CD14-positive monocyte (primary cell): ENCODE results near the gene SMC4. TPM values are rescaled to one million over a fixed set of nuclear protein-coding genes. Genes with fewer than 3 reads are reported as not detected.

ENCODE experiments used
- DNase-seq, 3 donors: peaks; one replicate each; pipeline ENCODE4 v3.0.0-alpha.2; 2011 to 2022
- H2AFZ ChIP-seq: 2 replicates; pipeline ENCODE4 v1.6.0; 2012; ENCODE audit warnings: mild to moderate bottlenecking, low read depth, low read length, inconsistent platforms; ENCODE audit not compliant: insufficient read depth, poor library complexity, severe bottlenecking
- H3K27ac ChIP-seq, 2 donors: 1 replicate in 1 of 2; 2 replicates in 1 of 2; pipeline ENCODE4 v1.5.1; 2012 to 2013; ENCODE audit warnings: low read length in 2 of 2, control low read depth in 1 of 2, inconsistent platforms in 1 of 2, low read depth in 1 of 2, mild to moderate bottlenecking in 1 of 2
- H3K27me3 ChIP-seq, 2 donors: one replicate each; pipeline versions ENCODE4 v1.6.0 to v1.6.1; 2011 to 2013; ENCODE audit warnings: low read length in 2 of 2; ENCODE audit not compliant: control insufficient read depth in 2 of 2, insufficient read depth in 2 of 2
- H3K36me3 ChIP-seq, 2 donors: replicated peaks in 1 of 2; 1 replicate in 1 of 2; 2 replicates in 1 of 2; pipeline versions ENCODE4 v1.5.1 to v1.6.1; 2012 to 2013; ENCODE audit warnings: low read length in 2 of 2, control low read depth in 1 of 2, inconsistent platforms in 1 of 2, mild to moderate bottlenecking in 1 of 2; ENCODE audit not compliant: insufficient read depth in 2 of 2, control insufficient read depth in 1 of 2
- H3K4me1 ChIP-seq, 2 donors: 1 replicate in 1 of 2; 2 replicates in 1 of 2; pipeline versions ENCODE4 v1.5.1 to v1.6.1; 2012 to 2013; ENCODE audit warnings: low read length in 2 of 2, control low read depth in 1 of 2, inconsistent platforms in 1 of 2, mild to moderate bottlenecking in 1 of 2, moderate library complexity in 1 of 2; ENCODE audit not compliant: insufficient read depth in 2 of 2, control insufficient read depth in 1 of 2
- H3K4me2 ChIP-seq: replicated peaks from 2 replicates; pipeline ENCODE3; 2012; ENCODE audit warnings: low read length, moderate library complexity, mild to moderate bottlenecking; ENCODE audit not compliant: poor library complexity, severe bottlenecking; ENCODE audit errors: extremely low read depth
- H3K4me3 ChIP-seq, 3 experiments: fragments of 200-600 bp in 1 of 3; sonication (generic) in 1 of 3; replicated peaks in 1 of 3; 1 replicate in 2 of 3; 2 replicates in 1 of 3; pipeline ENCODE4 v1.5.1; 2011 to 2013; ENCODE audit warnings: low read length in 3 of 3, mild to moderate bottlenecking in 3 of 3, control low read depth in 2 of 3, low read depth in 2 of 3, inconsistent platforms in 1 of 3, moderate library complexity in 1 of 3
- H3K79me2 ChIP-seq: 2 replicates; pipeline ENCODE4 v1.6.0; 2012; ENCODE audit warnings: mild to moderate bottlenecking, control low read depth, inconsistent platforms, low read length, moderate library complexity; ENCODE audit not compliant: insufficient read depth
- H3K9ac ChIP-seq: 2 replicates; pipeline ENCODE4 v1.6.0; 2017; ENCODE audit warnings: low read length, mild to moderate bottlenecking; ENCODE audit not compliant: insufficient read depth, poor library complexity, severe bottlenecking
- H3K9me3 ChIP-seq, 2 donors: replicated peaks in 1 of 2; 1 replicate in 1 of 2; 2 replicates in 1 of 2; pipeline versions ENCODE4 v1.5.1 to v1.6.1; 2012 to 2013; ENCODE audit warnings: low read length in 2 of 2, control low read depth in 1 of 2; ENCODE audit not compliant: control insufficient read depth in 1 of 2, insufficient read depth in 1 of 2
- H4K20me1 ChIP-seq: 2 replicates; pipeline ENCODE4 v1.6.0; 2012; ENCODE audit warnings: mild to moderate bottlenecking, low read length, control low read depth, moderate library complexity; ENCODE audit not compliant: insufficient read depth
- H3K27ac Mint-ChIP-seq, 7 donors: one replicate each; pipeline ENCODE4 v1.8.0; 2020; ENCODE audit warnings: mild to moderate bottlenecking in 7 of 7, mixed read lengths in 7 of 7, moderate library complexity in 6 of 7, inconsistent platforms in 2 of 7
- H3K27me3 Mint-ChIP-seq, 3 donors: one replicate each; pipeline ENCODE4 v1.8.0; 2021 to 2022; ENCODE audit warnings: low read depth in 3 of 3, mild to moderate bottlenecking in 3 of 3, mixed read lengths in 3 of 3, moderate library complexity in 3 of 3, inconsistent platforms in 1 of 3
- H3K36me3 Mint-ChIP-seq, 2 donors: one replicate each; pipeline ENCODE4 v1.8.0; 2020; ENCODE audit warnings: mixed read lengths in 2 of 2, inconsistent platforms in 1 of 2, mild to moderate bottlenecking in 1 of 2
- H3K4me1 Mint-ChIP-seq: one replicate; pipeline ENCODE4 v1.8.0; 2020; ENCODE audit warnings: mild to moderate bottlenecking, mixed read lengths
- H3K4me3 Mint-ChIP-seq, 2 donors: one replicate each; pipeline ENCODE4 v1.8.0; 2020; ENCODE audit warnings: mild to moderate bottlenecking in 2 of 2, mixed read lengths in 2 of 2, moderate library complexity in 1 of 2
- H3K9me3 Mint-ChIP-seq, 7 donors: one replicate each; pipeline ENCODE4 v1.8.0; 2020 to 2022; ENCODE audit warnings: mixed read lengths in 7 of 7, mild to moderate bottlenecking in 6 of 7, moderate library complexity in 6 of 7, inconsistent platforms in 2 of 7
- WGBS: methylation state at CpG from one replicate; pipeline ENCODE4 v1.1.5; 2013; ENCODE audit warnings: missing lambda C conversion rate; ENCODE audit not compliant: insufficient coverage; 5-methylcytosine and 5-hydroxymethylcytosine counted together
- intact Hi-C, 2 donors: fragments of 100-400 bp; cut with micrococcal nuclease; formaldehyde crosslinking; loops; one replicate each; pipeline versions ENCODE4 v1.15.0 to v1.15.1; 2023
- polyA plus RNA-seq, 3 donors: library from polyadenylated mRNA; depleted of rRNA in 1 of 3; unstranded in 2 of 3; stranded (reverse) in 1 of 3; fragments of 300-500 nt in 2 of 3; fragments of >200 nt in 1 of 3; fragmentation: Illumina TruSeq in 2 of 3; gene quantifications; 1 replicate in 2 of 3; 2 replicates in 1 of 3; pipeline ENCODE4 v1.2.3, GENCODE V29; 2012 to 2021
- TF ChIP-seq, protein P1 (sequence below): fragments of 200-600 bp; IDR thresholded peaks from one replicate; pipeline ENCODE4 v1.8.0; 2022; ENCODE audit warnings: antibody characterized with exemption, mild to moderate bottlenecking

The SMC4 gene
- polyA plus RNA-seq, 3 donors = 6.8 to 17.2 (median 14.1) TPM

GRCh38 chr3:160417311-160417710, 17.9 kb downstream of the SMC4 start:
- H3K4me3 Mint-ChIP-seq = no peak overlapping the region
- Histone ChIP-seq H3K27ac (peak overlapping the region in 1 of 2 donors; percentile 37), H2AFZ (no peak overlapping the region), H3K36me3 (peaks cover 58 to 92% of the 10 kb centered on the region in 2 donors), H3K27me3 (no peaks in the 10 kb centered on the region), H3K4me1 (no peaks in the 10 kb centered on the region), H3K9ac (no peak overlapping the region), H3K9me3 (no peaks in the 10 kb centered on the region), H3K79me2 (peaks cover 85% of the 10 kb centered on the region), H3K4me3 (no peak overlapping the region), H3K4me2 (no peak overlapping the region), H4K20me1 (no peaks in the 10 kb centered on the region)
- intact Hi-C loops = loop anchor here (5.0 to 10.0 kb wide), 2 partner anchors 193 to 535 kb away; partner anchors contain the start of gene C3orf80 (in 1 of the 2)
- no CpG with 5 or more reads among the region's 3 CpGs for WGBS
- DNase-seq = no peak
- TF ChIP-seq, protein P1, sequence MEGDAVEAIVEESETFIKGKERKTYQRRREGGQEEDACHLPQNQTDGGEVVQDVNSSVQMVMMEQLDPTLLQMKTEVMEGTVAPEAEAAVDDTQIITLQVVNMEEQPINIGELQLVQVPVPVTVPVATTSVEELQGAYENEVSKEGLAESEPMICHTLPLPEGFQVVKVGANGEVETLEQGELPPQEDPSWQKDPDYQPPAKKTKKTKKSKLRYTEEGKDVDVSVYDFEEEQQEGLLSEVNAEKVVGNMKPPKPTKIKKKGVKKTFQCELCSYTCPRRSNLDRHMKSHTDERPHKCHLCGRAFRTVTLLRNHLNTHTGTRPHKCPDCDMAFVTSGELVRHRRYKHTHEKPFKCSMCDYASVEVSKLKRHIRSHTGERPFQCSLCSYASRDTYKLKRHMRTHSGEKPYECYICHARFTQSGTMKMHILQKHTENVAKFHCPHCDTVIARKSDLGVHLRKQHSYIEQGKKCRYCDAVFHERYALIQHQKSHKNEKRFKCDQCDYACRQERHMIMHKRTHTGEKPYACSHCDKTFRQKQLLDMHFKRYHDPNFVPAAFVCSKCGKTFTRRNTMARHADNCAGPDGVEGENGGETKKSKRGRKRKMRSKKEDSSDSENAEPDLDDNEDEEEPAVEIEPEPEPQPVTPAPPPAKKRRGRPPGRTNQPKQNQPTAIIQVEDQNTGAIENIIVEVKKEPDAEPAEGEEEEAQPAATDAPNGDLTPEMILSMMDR = no peak
- no peak overlapping the region for H3K27ac Mint-ChIP-seq
- no peaks in the 10 kb centered on the region for H3K9me3 Mint-ChIP-seq
- peaks cover 7% of the 10 kb centered on the region for H3K4me1 Mint-ChIP-seq
- H3K36me3 Mint-ChIP-seq = peaks cover 50 to 74% of the 10 kb centered on the region in 2 donors
- no peaks in the 10 kb centered on the region for H3K27me3 Mint-ChIP-seq

DNA sequence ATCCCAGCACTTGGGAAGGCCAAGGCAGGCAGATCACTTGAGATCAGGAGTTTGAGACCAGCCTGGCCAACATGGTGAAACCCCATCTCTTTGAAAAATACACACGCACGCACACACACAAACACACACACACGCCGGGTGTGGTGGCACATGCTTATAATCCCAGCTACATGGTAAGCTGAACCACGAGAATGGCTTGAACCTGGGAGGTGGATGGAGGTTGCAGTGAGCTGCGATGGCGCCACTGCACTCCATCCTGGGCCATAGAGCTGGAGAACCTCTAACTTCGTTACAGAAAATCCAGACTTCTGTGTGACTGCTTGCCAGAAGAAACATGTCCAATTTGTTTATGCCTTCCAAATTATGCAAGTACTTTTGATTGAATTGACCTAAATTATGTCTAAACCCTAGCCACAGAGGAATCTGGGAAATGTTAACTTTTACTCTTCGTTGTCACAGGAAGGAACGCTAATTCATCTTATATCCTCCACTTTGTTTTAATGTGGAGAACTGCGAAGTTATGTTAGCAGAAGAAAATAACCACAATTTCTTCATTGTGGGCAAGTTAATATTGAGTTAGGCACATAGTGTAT, 28.5 kb downstream of the SMC4 start:
- H3K27ac Mint-ChIP-seq = peak overlapping the region in 1 of 7 donors; percentile 37
- H3K36me3 Mint-ChIP-seq = peaks cover 75 to 89% of the 10 kb centered on the region in 2 donors
- H3K4me1 Mint-ChIP-seq = no peaks in the 10 kb centered on the region
- H3K27me3 Mint-ChIP-seq = no peaks in the 10 kb centered on the region
- Histone ChIP-seq H3K9me3 (no peaks in the 10 kb centered on the region), H3K79me2 (peaks cover 75% of the 10 kb centered on the region), H2AFZ (no peak overlapping the region), H3K9ac (no peak overlapping the region), H3K4me1 (no peaks in the 10 kb centered on the region), H3K4me3 (no peak overlapping the region), H3K27me3 (no peaks in the 10 kb centered on the region), H3K36me3 (peaks cover 89 to 100% of the 10 kb centered on the region in 2 donors), H4K20me1 (no peaks in the 10 kb centered on the region), H3K27ac (no peak overlapping the region), H3K4me2 (no peak overlapping the region)
- no peaks in the 10 kb centered on the region for H3K9me3 Mint-ChIP-seq
- TF ChIP-seq, protein P1 = no peak
- H3K4me3 Mint-ChIP-seq = no peak overlapping the region
- no peak for DNase-seq
- 98% methylated on average over 4 of the region's 11 CpGs for WGBS
- intact Hi-C loops = no loop called here
